DMS 273 (cell line): ENCODE measurements around the gene IFITM1.
"Not testable (repeated sequence)": the region's sequence is repeated elsewhere in the genome, so short reads cannot be mapped to it uniquely, and the experiment has no call there.

ENCODE experiments used
- DNase-seq: peaks from one replicate; lab custom pipeline; 2025; ENCODE audit not compliant: unreplicated experiment; lab: John Stamatoyannopoulos, UW

IFITM1 gene

GRCh38 chr11:282630-283360, 31.0 kb upstream of the IFITM1 start:
- no peak for DNase-seq

GRCh38 chr11:283405-284104, 30.3 kb upstream of the IFITM1 start:
- no peak for DNase-seq

GRCh38 chr11:284105-285020, 29.5 kb upstream of the IFITM1 start:
- DNase-seq, result no peak

- no peak for DNase-seq
Measured at GRCh38 chr11:285021-285893, 28.6 kb upstream of the IFITM1 start.

- no peak for DNase-seq
Measured at GRCh38 chr11:285894-286220, 28.0 kb upstream of the IFITM1 start.

GRCh38 chr11:286977-287820, 26.6 kb upstream of the IFITM1 start:
- DNase-seq, result not testable (repeated sequence)

- DNase-seq, result no peak
Measured at GRCh38 chr11:287821-288477, 25.9 kb upstream of the IFITM1 start.

GRCh38 chr11:288478-289397, 25.1 kb upstream of the IFITM1 start, which contains the start of gene PGGHG:
PGGHG (plus strand) TSS chr11:289126; CDS start chr11:289817, 691 bp downstream.
- DNase-seq, result peak; percentile 46

- DNase-seq, result no peak
Measured at GRCh38 chr11:289398-289711, 24.5 kb upstream of the IFITM1 start.

- DNase-seq, result no peak
Measured at GRCh38 chr11:289712-290620, 23.9 kb upstream of the IFITM1 start.

GRCh38 chr11:290621-291231, 23.1 kb upstream of the IFITM1 start:
- DNase-seq, result no peak

- no peak for DNase-seq
Measured at GRCh38 chr11:291281-292210, 22.3 kb upstream of the IFITM1 start.

GRCh38 chr11:292211-293121, 21.4 kb upstream of the IFITM1 start:
- DNase-seq, result no peak

- no peak for DNase-seq
Measured at GRCh38 chr11:293271-293851, 20.5 kb upstream of the IFITM1 start.
